Left renal pelvis (tissue), 4 donors: ENCODE data around the gene PHAF1. TPM values are rescaled to one million over a fixed set of nuclear protein-coding genes. Genes with fewer than 3 reads are reported as not detected.

Experiments
- DNase-seq, 4 donors: peaks; one replicate each; pipeline ENCODE4 v3.0.0-alpha.2; 2013; ENCODE audit warnings: low read depth in 4 of 4, low spot score in 3 of 4
- polyA plus RNA-seq, 4 donors: library from polyadenylated mRNA; unstranded; fragments of 120-200 nt; gene quantifications; one replicate each; pipeline ENCODE4 v1.2.1, GENCODE V29; 2013; ENCODE audit not compliant: insufficient read length in 4 of 4

PHAF1 gene
- polyA plus RNA-seq, 4 donors: 21.4 to 28.3 (median 24.6) TPM

DNA sequence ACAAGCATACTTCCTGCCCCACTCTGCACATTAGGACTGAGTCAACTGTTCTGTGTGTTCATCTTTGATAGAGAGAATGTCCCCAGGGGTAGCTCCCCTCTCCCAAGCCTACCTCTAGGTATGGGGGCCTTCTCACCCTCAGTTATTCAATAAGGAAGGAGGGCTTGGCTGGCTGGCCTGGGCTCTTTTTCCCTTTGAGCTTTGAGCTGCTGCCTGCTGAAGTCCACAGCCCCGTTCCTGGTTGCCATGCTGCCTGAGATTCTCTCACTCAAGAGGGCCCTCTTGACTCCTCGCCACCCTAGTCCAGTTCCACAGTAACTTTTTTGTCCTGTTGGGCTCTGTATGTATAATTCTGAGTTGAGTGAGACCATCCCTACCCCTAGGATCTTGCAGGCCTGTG is 36.0 kb downstream of the PHAF1 start:
- DNase-seq: no peak

DNA sequence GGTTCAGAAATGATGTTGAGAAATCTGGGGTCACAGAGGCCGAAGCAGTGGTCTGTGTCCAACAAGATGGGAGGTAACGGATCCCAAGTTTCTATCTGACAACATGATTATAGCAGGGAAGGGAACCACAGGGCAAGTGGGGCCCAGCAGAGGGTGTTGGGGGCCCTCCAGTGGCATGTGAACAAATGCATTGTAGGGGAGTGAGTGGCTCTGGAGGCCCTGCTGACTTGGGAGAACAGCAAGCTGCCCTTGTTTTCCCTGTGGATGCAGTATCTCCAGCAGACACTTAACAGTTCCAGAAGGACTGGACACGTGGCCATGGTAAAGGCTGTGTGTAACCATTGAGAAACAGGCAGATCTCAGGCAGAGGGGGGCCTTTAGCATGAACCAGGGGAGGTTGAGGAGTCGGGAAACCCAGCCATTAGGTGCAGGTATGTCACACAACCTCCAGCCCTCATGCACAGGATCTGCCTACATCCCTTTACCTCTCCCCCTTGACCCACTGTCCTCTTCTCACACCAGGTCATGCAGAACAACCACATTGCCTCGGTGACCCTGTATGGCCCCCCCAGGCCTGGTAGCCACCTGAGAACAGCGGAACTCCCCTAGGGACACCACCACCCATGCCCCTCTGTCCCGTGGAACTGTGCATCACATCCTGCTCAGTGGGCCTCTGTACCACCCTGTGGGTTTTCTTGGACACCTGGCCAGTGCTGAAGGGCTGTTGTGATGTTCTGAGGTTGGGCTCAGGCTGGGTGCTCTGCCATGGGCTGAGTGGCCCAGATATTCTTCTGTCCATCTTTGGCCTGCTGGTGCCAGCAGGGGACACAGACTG is 37.0 kb downstream of the PHAF1 start:
- no peak for DNase-seq

DNA sequence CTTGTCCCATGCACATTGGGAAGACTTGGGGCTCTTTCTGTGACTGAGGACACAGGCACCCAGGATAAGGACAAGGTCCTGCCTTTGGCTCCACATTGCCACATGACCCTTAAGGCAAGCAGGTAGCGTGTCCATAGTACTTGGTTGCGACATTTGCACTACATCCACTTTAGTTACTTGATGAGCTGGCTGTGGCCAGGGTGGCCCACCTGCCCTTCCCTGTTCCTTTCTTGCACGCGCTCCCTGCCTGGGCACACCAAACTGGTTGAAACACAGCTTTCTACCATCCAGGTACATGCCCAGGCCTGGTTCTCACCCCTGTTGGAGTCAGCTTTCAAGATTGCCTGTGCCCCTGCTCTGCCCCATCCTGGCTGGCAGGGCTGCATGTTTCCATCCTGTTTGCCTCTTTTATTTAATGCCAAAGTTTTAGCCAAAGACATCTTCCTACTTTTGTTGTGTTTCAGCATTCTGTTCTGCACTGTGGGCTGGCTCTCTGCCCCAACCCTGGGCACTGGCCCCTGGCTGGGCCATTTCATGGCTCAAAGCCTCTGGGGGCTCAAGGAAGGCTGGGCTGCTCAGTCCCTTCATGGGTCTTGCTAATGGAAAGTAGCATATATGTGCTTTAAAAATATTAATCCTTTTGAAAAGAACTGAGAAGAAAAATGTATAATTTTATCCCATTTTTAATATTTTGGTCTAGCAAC is 37.8 kb downstream of the PHAF1 start:
- DNase-seq: no peak

DNA sequence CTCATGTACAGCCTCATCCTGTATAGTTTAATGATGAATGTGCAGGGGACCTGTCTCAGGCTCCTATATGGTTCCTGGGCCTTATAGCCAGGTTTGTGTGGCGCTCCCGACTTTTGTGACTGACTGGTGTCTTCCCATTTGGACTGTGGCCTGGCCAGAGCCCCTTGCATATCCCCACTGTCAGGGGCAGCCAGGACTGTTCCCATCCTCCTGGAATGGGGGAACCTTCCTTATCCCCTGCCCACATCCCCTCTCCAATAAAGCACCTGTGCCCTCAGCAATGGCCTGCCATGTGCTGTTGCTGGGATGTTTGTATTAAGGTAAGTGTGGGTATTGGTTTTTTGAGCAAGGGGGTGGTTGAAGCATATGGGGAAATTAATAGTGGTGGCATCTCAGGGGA is 38.5 kb downstream of the PHAF1 start:
- no peak for DNase-seq

DNA sequence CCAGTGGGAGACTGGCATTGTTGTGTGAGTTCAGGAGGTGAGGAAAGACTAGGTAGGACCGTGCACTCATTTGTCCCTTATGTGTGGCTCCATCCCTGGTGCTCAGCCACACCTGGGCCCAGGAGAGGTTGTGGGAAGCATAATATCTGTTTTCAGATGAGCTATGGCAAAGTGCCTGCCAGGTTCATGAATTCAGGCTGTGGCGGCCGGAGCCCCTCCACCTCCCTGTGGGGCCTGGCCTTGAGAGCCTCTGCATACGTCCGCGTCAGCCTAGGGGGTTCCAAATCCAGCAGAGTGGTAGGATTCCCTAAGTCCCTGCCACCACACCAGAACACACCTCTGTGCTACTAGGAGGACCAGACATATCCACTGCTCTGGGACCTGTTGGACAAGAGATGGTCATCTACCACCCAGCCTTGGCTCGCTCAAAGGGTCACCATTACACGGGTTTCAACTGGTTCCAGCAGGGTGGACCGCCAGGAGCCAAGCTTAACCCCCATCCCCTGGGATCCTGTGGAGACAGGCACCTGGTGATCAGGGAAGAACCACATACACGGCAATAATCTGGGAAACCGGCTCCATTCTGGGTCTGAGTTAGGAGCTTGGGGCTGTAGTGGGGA is 39.0 kb downstream of the PHAF1 start:
- no peak for DNase-seq

DNA sequence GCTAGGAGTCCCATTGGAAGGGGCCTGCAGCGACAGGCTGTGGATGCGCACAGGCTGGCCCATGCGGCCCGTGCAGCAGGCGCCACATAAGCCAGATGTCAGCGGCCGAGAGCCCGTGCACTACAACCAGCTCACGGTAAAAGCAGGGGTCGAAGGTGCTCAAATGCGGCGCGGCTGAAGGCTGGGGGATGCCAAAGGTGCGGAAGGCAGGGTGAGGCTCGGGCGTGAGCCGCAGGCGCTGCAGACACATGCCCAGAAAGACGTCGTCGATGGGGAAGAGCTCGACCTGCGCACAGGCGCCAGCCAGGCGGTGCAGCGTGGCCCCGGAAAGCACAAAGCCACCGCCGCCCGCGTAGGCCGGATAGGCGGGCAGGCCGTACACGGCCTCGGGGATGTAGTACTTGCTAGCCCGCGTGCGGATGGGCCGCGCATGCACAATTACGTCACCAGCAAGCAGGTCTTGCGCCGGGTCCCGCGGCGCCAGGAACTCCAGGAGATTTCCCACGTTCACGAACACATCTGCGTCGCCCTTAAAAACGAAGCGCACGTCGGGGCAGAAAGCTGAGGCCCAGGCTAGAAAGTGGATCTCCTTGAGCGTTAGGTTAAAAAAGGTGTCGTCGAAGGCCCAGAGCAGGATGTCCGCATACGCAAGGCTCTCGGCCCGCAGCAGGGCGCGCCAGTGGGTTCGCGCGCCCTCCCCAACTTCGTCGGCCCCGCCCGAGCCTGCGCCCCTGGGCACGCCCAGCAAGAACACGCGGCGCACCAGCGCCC is 39.7 kb downstream of the PHAF1 start:
- DNase-seq: no peak

DNA sequence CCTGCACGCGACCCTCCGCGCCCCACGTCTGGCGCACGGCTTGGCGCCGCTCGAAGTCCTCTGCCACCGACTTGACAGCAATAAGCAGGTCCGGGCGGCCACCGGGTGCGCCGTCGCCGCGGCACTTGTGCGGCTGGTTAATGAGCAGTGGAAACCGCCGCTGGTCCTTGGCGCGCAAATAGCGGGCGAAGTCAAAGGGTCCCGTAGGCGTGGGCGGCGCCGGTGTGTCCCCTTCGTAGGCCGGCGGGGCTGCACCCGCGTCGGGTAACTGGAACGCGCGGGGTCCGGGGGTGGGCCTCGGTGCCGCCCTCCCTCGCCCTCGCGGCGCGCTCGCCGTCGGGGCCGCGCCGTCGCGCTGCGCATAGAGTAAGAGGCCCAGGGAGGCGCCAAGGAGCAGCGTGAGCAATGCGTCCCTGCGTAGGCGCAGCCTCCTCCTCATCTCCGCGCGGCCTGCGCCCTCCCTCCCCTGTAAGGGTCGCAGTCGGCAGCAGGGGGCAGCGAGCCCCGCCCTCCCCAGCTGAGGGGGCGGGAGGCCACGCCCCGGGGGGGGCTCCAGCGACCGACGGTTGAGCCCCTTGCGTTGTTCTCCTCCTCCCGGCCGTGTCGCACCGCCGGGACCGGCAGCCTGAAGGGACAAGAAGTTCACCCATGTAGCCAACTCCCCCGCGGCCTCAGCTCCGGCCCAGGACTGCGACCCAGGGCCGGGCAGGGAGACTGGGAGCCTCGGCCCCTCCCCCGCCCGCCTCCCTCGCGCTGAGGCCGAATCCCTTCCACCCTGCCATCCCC is 40.5 kb downstream of the PHAF1 start:
- DNase-seq: no peak

DNA sequence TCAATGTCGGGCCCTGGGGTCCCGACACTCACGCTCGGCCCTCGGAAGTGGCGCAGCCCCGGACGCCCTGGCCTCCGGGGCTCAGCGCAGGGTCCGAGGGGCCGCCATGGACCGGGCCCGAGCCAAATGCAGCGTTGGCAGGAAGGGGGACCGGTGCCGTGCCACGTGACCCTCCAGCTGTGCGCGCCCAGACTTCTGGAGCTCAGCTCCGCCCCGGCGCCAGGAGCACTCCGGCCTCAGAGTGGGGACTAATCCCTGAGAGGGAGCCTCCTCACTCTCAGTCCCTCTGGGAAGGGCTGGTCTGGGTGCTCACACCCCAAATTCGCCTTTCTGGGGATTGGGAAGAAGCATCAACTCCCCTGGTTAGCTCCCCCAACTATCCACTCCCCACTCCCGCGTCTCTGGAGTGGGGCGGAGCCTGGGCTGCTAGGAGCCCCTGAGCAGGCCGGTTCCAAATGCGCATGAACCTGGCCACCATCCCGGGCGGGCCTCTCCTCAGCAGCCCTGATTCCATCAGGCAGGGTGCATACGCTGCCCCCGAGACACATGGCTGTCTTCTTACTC is 41.2 kb downstream of the PHAF1 start, which contains the start of gene B3GNT9:
Gene B3GNT9 (minus strand): TSS at position 166 of the 564 bp plus-strand sequence. CDS start 513 bp downstream, outside the sequence.
- no peak for DNase-seq

DNA sequence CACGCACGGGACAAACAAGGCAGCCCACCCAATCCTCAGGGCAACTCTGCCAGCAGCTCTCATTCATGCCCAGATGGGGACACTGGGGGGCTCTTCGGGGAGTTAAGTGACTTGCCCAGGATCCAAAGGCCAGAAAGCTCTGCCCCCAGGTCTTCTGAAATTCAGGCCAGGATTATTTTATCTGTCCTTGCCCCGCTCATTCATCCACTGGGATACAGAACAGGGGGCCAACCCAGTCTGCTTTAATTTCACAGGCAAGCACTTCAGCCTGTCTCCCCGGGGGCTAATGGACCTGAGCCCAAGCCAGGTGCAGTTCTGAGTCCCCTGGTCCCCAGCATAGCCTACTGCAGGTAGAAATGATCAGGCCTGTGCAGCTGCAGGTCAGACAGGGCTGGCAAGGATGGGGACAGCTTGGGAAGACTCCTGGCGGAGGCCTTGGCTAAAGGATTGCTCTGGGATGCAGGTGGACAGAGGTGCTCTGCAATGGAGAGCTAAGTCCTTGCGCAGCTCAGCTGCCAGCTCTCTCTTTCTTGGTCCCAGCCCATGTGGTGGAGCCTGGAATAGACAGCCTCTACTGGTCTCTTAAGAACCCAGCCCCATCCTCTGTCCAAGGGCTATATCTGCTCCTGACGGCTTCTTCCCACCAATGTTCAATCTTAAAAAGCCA is 41.8 kb downstream of the PHAF1 start:
- DNase-seq: no peak

DNA sequence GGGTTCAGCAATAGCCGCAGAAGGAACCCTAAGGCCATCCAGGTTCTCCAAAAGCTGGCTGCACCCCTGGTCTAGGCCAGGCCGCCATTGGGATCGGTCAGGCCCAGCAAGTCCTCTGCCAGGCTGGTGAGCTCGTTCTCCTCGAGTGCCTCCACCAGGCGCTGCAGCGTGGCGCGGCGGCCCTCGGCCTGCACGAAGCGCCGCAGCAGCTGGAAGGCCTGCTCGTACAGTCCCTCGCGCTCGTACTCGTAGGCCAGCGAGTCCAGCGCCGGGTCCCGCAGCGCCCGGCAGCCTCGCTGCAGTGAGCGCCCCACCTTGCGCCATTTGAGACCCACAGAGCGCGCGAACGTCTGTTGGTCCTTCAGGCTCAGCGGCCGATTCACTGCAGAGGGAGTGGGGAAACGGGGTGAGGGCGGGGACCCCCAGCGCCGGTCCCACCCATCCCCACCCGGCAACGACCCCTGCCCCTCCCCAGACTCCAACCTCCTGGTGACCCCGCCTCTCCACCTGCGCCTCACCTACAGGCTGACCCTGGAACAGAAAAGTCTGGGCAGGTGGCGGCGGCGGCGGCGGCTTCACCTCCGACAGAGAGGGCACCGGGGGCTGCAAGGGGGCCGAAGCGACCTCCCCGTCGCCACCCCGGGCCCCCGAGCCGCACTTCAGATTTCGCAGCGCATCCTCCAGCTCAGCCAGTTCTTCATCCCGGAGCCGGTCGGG is 45.0 kb downstream of the PHAF1 start:
- DNase-seq: no peak

DNA sequence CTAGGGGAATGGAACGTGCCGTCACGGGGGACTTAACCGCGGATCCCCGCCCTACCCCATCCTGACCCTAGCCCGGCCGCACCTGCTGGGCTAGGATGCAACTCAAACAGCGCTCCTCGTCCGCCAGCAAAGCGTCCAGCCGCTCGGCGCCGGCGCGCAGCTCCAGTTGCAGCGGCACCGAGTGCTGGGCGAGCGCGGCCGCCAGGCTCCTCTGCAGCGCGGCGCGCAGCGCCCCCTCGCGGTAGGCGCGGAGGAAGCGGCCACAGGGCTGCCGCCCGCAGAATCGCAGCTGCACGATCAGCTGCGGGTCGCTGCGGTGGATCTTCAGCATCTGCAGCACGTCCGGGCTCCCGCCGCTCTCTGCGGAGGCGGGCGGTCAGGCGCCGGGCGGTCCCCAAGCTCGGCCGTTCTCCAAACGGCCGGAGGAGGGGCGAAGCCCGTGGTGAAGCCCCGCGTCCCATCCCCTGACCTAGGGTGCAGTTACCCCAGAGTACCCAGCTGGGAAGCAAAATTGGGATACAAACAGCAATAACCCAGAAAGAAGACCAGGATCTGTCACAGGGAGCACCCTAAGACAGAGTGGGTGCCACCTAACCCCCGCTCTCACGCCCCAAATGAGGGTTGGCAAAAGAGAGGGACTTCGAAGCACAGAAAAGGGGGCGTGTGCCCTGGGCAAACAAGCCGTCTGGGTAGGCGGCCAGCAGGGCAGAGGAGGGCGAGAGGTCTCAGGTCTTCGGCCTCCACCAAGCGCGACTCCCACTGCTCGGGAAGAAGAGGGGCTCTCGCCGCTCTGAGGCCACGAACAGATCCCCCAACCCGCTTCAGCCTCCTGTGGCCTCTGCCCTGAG is 45.8 kb downstream of the PHAF1 start:
- DNase-seq: no peak

DNA sequence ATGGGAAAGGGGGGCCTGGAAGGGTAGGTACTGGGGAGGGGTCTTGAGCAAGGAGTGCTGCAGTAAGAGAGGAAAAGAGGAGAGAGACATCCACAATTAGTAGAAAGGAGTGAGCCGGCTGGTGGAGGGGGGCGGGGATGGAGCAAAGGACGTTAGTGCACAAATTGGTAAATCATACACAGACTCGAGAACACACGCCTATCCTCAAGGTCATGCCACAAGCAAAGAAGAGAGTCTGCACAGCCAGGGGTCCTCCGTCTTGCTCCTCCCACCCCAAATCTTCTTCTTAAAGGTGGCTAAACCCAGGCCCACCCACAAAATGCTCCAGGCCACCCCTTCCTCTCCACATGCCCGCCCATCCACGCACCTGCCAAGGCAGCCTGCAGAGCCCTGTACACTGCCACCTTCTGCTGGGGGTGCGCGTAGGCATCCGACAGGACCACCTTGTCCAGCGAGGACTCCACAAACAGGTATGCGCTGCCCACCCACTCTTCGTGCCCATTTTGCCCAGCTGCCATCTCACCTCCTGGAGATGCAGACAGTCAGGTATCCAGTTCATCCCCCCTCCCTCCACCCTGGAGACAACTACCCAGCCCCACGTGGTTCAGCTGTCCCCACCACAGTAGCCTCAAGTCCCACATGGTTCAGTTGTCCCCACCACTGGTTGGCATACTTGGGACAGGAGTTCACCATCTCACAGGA is 46.6 kb downstream of the PHAF1 start:
- DNase-seq: no peak

DNA sequence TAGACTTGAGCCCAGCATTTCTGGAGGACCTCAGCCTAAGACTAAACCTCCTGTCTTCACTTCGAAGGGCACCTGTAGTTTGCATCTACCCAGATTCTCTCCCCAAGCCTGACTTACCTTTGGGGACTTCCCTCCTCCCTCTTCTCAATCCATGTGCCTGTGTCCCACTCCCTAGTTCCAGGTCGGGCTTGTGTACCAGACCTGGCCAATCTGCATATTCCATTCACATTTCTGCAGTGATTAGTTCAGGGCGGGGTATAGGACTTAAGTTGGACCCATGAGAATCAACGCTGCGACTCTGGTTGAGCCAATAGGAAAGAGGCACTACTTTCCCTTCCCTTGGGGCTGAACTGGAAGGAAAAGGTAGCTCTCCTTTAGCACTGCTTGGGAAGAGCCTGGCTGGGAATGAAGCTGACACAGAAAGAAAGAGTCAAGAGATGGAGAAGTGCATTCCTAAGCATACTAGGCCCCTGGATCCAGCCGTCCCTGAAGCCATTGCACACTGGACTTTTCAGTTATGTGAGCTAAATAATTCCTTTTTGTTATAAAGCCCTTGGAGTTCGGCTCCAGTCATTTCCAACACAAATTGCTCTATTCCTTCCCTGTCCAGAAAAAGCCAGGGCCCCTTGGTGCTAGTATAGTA is 47.5 kb downstream of the PHAF1 start:
- no peak for DNase-seq

DNA sequence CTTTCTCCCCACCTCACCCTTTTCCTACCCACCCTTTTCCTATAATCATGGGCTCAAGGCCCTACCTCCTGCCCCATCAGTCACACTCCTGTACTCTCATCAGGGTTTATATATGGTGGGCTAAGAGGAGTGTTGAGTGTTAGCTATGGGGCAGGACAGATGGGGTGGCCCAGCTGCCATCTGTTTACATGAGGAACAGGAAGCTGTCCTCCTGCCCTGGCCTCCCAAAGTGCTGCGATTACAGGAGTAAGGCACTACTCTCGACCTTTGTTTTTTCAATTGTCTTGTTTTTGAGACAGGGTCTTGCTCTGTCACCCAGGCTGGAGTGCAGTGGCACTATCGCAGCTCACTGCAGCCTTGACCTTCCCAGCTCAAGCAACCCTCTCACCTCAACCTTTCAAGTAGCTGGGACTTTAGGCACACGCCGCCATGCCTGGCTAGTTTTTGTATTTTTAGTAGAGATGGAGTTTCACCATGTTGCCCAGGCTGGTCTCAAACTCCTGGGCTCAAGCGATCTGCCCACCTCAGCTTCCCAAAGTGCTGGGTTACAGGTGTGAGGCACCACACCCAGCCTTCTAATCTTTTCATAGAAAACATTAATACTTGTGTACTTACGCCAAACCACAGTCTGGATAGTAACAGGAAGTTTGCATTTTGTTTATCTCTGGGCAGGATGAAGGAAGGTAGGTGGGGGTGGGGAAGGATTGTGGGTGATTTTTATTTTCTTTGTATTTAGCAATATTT is 48.3 kb downstream of the PHAF1 start:
- DNase-seq: no peak

DNA sequence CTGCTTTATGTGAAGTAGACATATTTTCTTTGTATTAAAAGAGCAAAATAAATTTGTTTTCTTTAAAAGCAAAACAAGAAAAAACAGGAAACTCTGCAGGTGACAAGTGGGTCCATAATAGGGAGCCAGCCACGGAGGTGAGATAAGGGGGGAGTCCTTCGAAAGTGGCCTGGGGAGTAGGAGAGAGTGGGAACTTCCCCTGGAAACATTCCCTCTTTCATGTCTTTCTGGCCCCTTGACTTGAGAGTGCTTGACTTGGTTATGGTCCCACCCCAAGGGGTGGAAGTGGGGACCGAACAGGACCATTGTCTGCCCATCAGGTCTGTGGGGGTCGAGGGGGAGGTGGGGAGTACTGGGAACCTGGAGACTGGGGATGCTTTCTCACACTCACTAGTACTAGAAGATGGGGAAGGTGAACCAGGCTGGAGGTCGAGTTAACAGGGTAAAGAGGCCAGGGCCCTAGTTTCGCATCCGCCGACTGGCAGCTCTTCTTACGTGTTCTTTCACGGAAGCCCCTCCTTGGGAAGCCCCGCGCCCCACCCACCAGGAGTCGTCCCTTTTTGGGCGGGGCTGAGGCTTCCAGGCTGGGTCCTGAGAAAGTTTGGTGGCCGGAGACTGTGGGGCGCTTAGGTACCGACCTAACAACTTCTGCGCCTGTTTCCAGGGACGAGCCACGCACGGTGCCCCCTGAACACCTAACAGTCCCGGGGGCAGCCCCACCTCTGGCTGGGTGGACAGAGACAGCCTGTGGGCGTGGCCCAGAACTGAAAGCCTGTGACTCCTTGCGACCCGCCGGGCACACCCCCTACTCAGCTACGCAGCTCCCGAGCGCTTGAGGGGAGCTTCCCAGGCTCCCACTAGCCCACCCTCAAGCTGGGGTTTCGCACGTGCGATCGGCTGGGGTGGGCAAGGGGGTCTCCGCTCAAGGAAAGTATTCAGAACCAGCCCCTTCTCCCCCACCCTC is 49.2 kb downstream of the PHAF1 start:
- DNase-seq: no peak
